Prostate gland (tissue), 2 donors: ENCODE results near the gene PODN.

ENCODE experiments used
- CTCF ChIP-seq, 4 experiments: fragments of 200-600 bp in 2 of 4; fragments of 450-650 bp in 2 of 4; sonication (generic) in 2 of 4; IDR thresholded peaks; 1 replicate in 3 of 4; 2 replicates in 1 of 4; pipeline ENCODE4 v1.5.1; 2016 to 2019; ENCODE audit warnings: antibody characterized with exemption in 4 of 4, mild to moderate bottlenecking in 2 of 4, moderate library complexity in 2 of 4
- POLR2A ChIP-seq: fragments of 450-650 bp; IDR thresholded peaks from one replicate; pipeline ENCODE4 v1.6.1; 2016; ENCODE audit warnings: antibody characterized with exemption, mild to moderate bottlenecking
- POLR2AphosphoS5 ChIP-seq: sonication (generic); formaldehyde crosslinking; IDR thresholded peaks from one replicate; pipeline ENCODE4 v1.6.1; 2017; ENCODE audit warnings: antibody characterized with exemption

DNA sequence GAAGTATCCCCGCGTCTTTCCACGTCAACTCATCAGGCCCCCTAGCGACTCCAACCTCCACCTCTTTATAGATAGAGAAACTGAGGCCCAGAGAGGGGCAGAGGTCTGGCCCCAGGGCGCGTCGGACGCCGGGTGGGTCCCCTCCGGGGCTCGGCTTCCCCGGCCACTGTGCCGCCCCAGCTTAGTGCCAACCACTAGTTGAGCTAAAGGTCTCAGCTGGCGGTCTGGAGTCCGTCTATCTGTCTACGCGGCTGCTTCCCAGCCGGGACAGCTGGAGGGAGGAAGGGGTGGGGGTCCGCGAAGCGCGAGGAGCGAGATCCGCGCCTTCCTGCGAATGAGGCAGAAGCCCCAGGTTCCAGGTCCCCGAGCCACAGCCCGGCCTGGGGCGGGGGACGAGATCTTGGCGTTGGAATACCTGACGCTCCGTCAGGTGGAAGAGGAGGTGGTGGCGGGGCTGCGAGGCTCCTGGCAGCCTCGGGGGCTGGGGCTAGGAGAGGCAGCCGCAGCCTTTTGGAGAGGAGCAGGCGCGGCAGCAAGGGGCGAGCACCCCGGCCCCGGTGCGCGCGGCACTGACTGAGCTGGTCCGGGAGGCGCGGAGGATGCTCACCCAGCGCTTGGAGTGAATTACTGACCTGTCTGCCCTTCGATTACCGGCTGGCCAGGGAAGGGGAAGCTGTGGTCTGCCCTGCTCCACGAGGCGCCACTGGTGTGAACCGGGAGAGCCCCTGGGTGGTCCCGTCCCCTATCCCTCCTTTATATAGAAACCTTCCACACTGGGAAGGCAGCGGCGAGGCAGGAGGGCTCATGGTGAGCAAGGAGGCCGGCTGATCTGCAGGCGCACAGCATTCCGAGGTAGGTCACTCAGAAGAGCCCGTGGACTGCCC is 937 bp downstream of the PODN start:
- TF ChIP-seq CTCF (IDR thresholded peaks at IDR 0.05) (no peak), POLR2A (no peak), POLR2AphosphoS5 (no peak)
